HG02852 (cell line): ENCODE results near the gene PTAR1.
"Not testable (repeated sequence)": the region's sequence is repeated elsewhere in the genome, so short reads cannot be mapped to it uniquely, and the experiment has no call there.

ENCODE experiments used
- ATAC-seq: cut with Tn5 transposase; IDR thresholded peaks from one replicate; pipeline ENCODE4 v1.9.1; 2021; ENCODE audit warnings: mild to moderate bottlenecking, moderate library complexity; ENCODE audit not compliant: unreplicated experiment

Gene PTAR1

GRCh38 chr9:69759421-69760277 is at the start of gene PTAR1:
Gene PTAR1, minus strand, starts transcription at chr9:69760011. Its CDS starts 73 bp downstream, at chr9:69759938.
- peak; percentile 87 for ATAC-seq

GRCh38 chr9:69809304-69809863 is 49.6 kb upstream of the PTAR1 start:
- ATAC-seq = no peak

GRCh38 chr9:69806627-69807026 is 46.8 kb upstream of the PTAR1 start:
- ATAC-seq = no peak

- no peak for ATAC-seq
Observed at GRCh38 chr9:69805962-69806515, 46.2 kb upstream of the PTAR1 start.

- no peak for ATAC-seq
Observed at GRCh38 chr9:69801989-69802388, 42.2 kb upstream of the PTAR1 start.

- not testable (repeated sequence) for ATAC-seq
Observed at GRCh38 chr9:69800027-69800426, 40.2 kb upstream of the PTAR1 start.

GRCh38 chr9:69799521-69799920 is 39.7 kb upstream of the PTAR1 start:
- ATAC-seq = not testable (repeated sequence)

GRCh38 chr9:69798744-69799143 is 38.9 kb upstream of the PTAR1 start:
- no peak for ATAC-seq

- no peak for ATAC-seq
Observed at GRCh38 chr9:69797675-69798074, 37.9 kb upstream of the PTAR1 start.

- no peak for ATAC-seq
Observed at GRCh38 chr9:69794356-69794755, 34.5 kb upstream of the PTAR1 start.

GRCh38 chr9:69785757-69786156 is 25.9 kb upstream of the PTAR1 start:
- no peak for ATAC-seq

GRCh38 chr9:69773258-69773657 is 13.4 kb upstream of the PTAR1 start:
- ATAC-seq = no peak

GRCh38 chr9:69771775-69772418 is 12.1 kb upstream of the PTAR1 start:
- no peak for ATAC-seq

GRCh38 chr9:69768716-69769115 is 8.9 kb upstream of the PTAR1 start:
- no peak for ATAC-seq

GRCh38 chr9:69768101-69768500 is 8.3 kb upstream of the PTAR1 start:
- no peak for ATAC-seq

GRCh38 chr9:69763862-69764261 is 4.1 kb upstream of the PTAR1 start:
- ATAC-seq = not testable (repeated sequence)

- no peak for ATAC-seq
Observed at GRCh38 chr9:69762527-69762926, 2.7 kb upstream of the PTAR1 start.

GRCh38 chr9:69760278-69760610 is 433 bp upstream of the PTAR1 start:
- ATAC-seq = no peak

GRCh38 chr9:69759021-69759420 is 790 bp downstream of the PTAR1 start:
- no peak for ATAC-seq

- ATAC-seq = no peak
Observed at GRCh38 chr9:69757996-69758675, 1.7 kb downstream of the PTAR1 start.

- ATAC-seq = no peak
Observed at GRCh38 chr9:69755205-69755604, 4.6 kb downstream of the PTAR1 start.
